ENCODE results near the gene GAS5. TPM values are rescaled to one million over a fixed set of nuclear protein-coding genes. Genes with fewer than 3 reads are reported as not detected.

GAS5 gene
- total RNA-seq, 2 experiments from 2014 or later: 913 to 929 TPM

DNA sequence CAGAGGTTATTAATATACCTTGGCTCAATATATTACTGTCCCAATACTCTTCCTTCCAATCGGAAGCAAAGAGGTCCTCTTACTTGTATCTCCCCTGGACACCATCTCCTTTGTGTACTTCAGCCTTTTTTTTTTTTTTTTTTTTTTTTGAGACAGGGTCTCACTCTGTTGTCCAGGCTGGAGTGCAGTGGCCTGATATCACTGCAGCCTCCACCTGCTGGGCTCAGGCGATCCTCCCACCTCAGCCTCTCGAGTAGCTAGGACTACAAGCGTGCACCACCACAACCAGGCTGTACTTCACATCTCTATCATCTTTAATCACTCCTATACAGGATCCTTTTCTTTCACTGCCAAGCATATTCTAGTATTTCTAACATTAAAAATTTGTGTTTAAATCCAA lies 46.1 kb downstream of the GAS5 start:
- POLR2A ChIA-PET: no interaction called here
- Mint-ChIP-seq H3K36me3 (peaks cover 16% of the 10 kb centered on the region), H3K9me3 (no peaks in the 10 kb centered on the region), H3K4me1 (ENCODE audit: low read depth) (peaks cover 30% of the 10 kb centered on the region), H3K27me3 (no peaks in the 10 kb centered on the region), H3K27ac (no peak overlapping the region), H3K4me3 (no peak overlapping the region)
- intact Hi-C loops (cut with micrococcal nuclease): loop anchor here (5.0 kb wide), 1 partner anchor 201 kb away; the partner anchor contains the start of gene RC3H1
- CTCF ChIA-PET: interaction anchor here (2.0 kb wide), 1 partner anchor 392 kb away, joined by 7 read pairs; no protein-coding TSS in a partner anchor
- DNase-seq: no peak

DNA sequence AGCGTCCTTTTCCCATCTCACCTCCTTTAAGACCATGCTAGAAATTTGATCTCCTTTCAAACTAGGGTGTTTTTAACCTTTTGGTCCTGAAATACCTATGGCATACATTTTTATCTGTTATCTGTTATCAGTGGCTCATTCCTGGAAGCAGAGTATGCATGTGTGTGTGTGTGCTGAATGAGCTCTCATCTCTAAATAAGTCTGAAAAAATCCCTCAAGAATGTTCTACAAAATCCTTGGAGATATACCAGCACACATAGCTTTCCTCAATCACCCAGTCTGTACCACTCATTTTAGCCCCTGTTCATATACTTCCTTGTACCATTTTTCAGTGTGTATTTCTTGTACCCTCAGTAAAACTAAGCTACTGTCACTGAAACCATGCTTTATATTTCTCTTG lies 49.3 kb downstream of the GAS5 start:
- H3K27ac Mint-ChIP-seq: no peak overlapping the region
- H3K4me3 Mint-ChIP-seq: no peak overlapping the region
- peaks cover 24% of the 10 kb centered on the region for H3K4me1 Mint-ChIP-seq (ENCODE audit: low read depth)
- no peak for DNase-seq
- CTCF ChIA-PET: interaction anchor here (1.3 to 2.0 kb wide), 2 partner anchors 387 to 389 kb away, joined by 5 read pairs; no protein-coding TSS in a partner anchor
- intact Hi-C loops (cut with micrococcal nuclease): no loop called here
- POLR2A ChIA-PET: interaction anchor here (1.1 kb wide), 1 partner anchor 104 kb away, joined by 4 read pairs; the partner anchor contains the start of gene KLHL20
- H3K36me3 Mint-ChIP-seq: peaks cover 13% of the 10 kb centered on the region
- no peaks in the 10 kb centered on the region for H3K9me3 Mint-ChIP-seq
- no peaks in the 10 kb centered on the region for H3K27me3 Mint-ChIP-seq

Other genes starting within 250 kb of the GAS5 start
- gene TEX50, start 232.7 kb downstream of the GAS5 start, total RNA-seq: not detected
- not detected for gene ANKRD45, start 198.1 kb downstream of the GAS5 start, total RNA-seq
- gene KLHL20, start 153.0 kb downstream of the GAS5 start, total RNA-seq: 10 to 100 TPM; 12.9 to 14.9 TPM
- gene DARS2, start 43.3 kb downstream of the GAS5 start, total RNA-seq: 10 to 100 TPM; 43.1 to 43.6 TPM
- gene CENPL, start 43.1 kb downstream of the GAS5 start, total RNA-seq: 10 to 100 TPM; 24.5 to 26.3 TPM
- 1 to 10 TPM; 8.2 to 8.3 TPM for gene ZBTB37, start 391 bp upstream of the GAS5 start, total RNA-seq
- not detected for gene SERPINC1, start 49.3 kb upstream of the GAS5 start, total RNA-seq
- gene RC3H1, start 154.4 kb upstream of the GAS5 start, total RNA-seq: 10 to 100 TPM; 26.6 to 26.8 TPM